ENCODE data around the gene TMEM129. TPM values are rescaled to one million over a fixed set of nuclear protein-coding genes. Genes with fewer than 3 reads are reported as not detected.

The TMEM129 gene
- total RNA-seq, 1 experiment from 2014 or later: 54.9 TPM

DNA sequence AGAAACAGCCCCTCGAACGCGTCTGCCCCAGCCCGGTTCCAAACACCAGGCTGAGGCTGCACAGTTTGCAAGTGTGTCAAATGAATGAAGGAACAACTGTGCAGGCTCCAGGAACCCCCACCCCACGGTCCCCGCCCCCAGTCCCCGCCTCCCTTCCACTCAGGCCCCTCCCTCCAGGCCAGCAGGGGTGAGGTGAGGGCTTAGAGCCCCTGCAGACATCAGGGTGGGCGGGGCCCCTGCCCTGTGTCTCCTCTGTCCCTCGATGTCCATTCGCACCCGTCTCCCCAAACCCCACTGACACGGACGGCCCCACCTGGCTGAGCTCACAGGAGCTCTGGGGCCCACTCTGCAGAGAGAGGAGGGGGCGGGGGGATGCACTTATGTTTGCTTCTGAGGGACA is 28.7 kb upstream of the TMEM129 start:
- Mint-ChIP-seq H3K36me3 (peaks cover 6% of the 10 kb centered on the region), H3K4me3 (no peak overlapping the region), H3K27me3 (ENCODE audit: low read depth) (peaks cover 2% of the 10 kb centered on the region; the same call in 1 of the 2 replicates), H3K27ac (no peak overlapping the region), H3K4me1 (no peaks in the 10 kb centered on the region), H3K9me3 (no peaks in the 10 kb centered on the region)
- TF ChIP-seq JUN (CRISPR knock-in tag; IDR thresholded peaks at IDR 0.05) (no peak), ZNF281 (CRISPR knock-in tag; IDR thresholded peaks at IDR 0.05) (no peak), ATF1 (CRISPR knock-in tag; IDR thresholded peaks at IDR 0.05) (no peak), ZNF232 (CRISPR knock-in tag; IDR thresholded peaks at IDR 0.05) (no peak), ZNF425 (CRISPR knock-in tag; conservative IDR thresholded peaks at IDR 0.05) (no peak), TEAD4 (CRISPR knock-in tag; IDR thresholded peaks at IDR 0.05) (no peak)
- ChIA-PET CTCF (interaction anchor here (2.0 to 4.1 kb wide), 4 partner anchors 18 to 92 kb away, joined by 14 to 188 read pairs (median 88); partner anchors contain the start of gene FGFR3), POLR2A (no interaction called here)
- ATAC-seq (no peak), DNase-seq (ENCODE audit: low spot score) (no peak)

- no peak for DNase-seq (ENCODE audit: low spot score)
- CTCF ChIA-PET: interaction anchor here (1.9 to 4.1 kb wide), 8 partner anchors 10 to 161 kb away, joined by 14 to 188 read pairs (median 46); partner anchors contain the start of gene FGFR3
These were observed 28.2 kb upstream of the TMEM129 start for GRCh38 chr4:1749370-1749769.

More at GRCh38 chr4:1749370-1749769, 28.2 kb upstream of the TMEM129 start:
- POLR2A ChIA-PET: no interaction called here
- Mint-ChIP-seq H3K4me3 (no peak overlapping the region), H3K27me3 (ENCODE audit: low read depth) (peaks cover 2% of the 10 kb centered on the region; the same call in 1 of the 2 replicates), H3K27ac (no peak overlapping the region), H3K9me3 (no peaks in the 10 kb centered on the region), H3K36me3 (peaks cover 8% of the 10 kb centered on the region), H3K4me1 (no peaks in the 10 kb centered on the region)
- TF ChIP-seq, protein P1, sequence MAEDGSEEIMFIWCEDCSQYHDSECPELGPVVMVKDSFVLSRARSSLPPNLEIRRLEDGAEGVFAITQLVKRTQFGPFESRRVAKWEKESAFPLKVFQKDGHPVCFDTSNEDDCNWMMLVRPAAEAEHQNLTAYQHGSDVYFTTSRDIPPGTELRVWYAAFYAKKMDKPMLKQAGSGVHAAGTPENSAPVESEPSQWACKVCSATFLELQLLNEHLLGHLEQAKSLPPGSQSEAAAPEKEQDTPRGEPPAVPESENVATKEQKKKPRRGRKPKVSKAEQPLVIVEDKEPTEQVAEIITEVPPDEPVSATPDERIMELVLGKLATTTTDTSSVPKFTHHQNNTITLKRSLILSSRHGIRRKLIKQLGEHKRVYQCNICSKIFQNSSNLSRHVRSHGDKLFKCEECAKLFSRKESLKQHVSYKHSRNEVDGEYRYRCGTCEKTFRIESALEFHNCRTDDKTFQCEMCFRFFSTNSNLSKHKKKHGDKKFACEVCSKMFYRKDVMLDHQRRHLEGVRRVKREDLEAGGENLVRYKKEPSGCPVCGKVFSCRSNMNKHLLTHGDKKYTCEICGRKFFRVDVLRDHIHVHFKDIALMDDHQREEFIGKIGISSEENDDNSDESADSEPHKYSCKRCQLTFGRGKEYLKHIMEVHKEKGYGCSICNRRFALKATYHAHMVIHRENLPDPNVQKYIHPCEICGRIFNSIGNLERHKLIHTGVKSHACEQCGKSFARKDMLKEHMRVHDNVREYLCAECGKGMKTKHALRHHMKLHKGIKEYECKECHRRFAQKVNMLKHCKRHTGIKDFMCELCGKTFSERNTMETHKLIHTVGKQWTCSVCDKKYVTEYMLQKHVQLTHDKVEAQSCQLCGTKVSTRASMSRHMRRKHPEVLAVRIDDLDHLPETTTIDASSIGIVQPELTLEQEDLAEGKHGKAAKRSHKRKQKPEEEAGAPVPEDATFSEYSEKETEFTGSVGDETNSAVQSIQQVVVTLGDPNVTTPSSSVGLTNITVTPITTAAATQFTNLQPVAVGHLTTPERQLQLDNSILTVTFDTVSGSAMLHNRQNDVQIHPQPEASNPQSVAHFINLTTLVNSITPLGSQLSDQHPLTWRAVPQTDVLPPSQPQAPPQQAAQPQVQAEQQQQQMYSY (CRISPR knock-in tag; IDR thresholded peaks at IDR 0.05): no peak
- TF ChIP-seq CTCF (IDR thresholded peaks at IDR 0.05): no peak
- no peak for TF ChIP-seq JUN (CRISPR knock-in tag; IDR thresholded peaks at IDR 0.05)
- TF ChIP-seq, protein P2, sequence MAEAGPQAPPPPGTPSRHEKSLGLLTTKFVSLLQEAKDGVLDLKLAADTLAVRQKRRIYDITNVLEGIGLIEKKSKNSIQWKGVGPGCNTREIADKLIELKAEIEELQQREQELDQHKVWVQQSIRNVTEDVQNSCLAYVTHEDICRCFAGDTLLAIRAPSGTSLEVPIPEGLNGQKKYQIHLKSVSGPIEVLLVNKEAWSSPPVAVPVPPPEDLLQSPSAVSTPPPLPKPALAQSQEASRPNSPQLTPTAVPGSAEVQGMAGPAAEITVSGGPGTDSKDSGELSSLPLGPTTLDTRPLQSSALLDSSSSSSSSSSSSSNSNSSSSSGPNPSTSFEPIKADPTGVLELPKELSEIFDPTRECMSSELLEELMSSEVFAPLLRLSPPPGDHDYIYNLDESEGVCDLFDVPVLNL (CRISPR knock-in tag; IDR thresholded peaks at IDR 0.05; ENCODE audit: borderline replicate concordance, low read depth): no peak
- no peak for TF ChIP-seq FOXP1 (CRISPR knock-in tag; IDR thresholded peaks at IDR 0.05; ENCODE audit: borderline replicate concordance)
- no peak for TF ChIP-seq GABPB1 (CRISPR knock-in tag; IDR thresholded peaks at IDR 0.05)
- TF ChIP-seq, protein P3, sequence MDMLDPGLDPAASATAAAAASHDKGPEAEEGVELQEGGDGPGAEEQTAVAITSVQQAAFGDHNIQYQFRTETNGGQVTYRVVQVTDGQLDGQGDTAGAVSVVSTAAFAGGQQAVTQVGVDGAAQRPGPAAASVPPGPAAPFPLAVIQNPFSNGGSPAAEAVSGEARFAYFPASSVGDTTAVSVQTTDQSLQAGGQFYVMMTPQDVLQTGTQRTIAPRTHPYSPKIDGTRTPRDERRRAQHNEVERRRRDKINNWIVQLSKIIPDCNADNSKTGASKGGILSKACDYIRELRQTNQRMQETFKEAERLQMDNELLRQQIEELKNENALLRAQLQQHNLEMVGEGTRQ (CRISPR knock-in tag; IDR thresholded peaks at IDR 0.05): no peak
- TF ChIP-seq EMX1 (CRISPR knock-in tag; IDR thresholded peaks at IDR 0.05): no peak
- ATAC-seq: no peak
